Measurements from ENCODE around the gene LCLAT1. TPM values are rescaled to one million over a fixed set of nuclear protein-coding genes. Genes with fewer than 3 reads are reported as not detected.
"Not testable (repeated sequence)": the region's sequence is repeated elsewhere in the genome, so short reads cannot be mapped to it uniquely, and the experiment has no call there.

Gene LCLAT1
- total RNA-seq, 2 donors from 2014 or later = 18.8 to 28.2 TPM

DNA sequence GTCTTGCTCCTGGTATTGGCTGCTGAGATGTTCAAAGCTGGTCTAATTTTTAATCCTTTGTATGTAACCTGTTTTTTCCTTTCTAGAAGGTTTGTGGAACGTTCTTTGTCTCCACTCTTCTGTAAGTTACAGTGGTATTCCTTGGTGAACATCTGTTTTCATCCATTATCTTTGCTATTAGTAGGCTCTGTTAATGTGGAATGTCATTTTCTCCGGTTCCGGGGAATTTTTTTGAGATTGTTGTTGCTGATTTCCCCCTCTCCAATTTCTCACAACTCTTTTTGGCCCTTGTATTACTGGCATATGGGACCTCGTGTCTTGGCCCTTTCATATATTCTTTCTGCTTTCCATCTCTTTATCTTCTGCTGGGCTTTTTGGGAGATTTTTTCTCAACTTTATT is 63.4 kb downstream of the LCLAT1 start:
- TF ChIP-seq POLR2A (IDR thresholded peaks at IDR 0.05) (no peak), POLR2AphosphoS5 (IDR thresholded peaks at IDR 0.05) (no peak)
- TF ChIP-seq, protein P1, sequence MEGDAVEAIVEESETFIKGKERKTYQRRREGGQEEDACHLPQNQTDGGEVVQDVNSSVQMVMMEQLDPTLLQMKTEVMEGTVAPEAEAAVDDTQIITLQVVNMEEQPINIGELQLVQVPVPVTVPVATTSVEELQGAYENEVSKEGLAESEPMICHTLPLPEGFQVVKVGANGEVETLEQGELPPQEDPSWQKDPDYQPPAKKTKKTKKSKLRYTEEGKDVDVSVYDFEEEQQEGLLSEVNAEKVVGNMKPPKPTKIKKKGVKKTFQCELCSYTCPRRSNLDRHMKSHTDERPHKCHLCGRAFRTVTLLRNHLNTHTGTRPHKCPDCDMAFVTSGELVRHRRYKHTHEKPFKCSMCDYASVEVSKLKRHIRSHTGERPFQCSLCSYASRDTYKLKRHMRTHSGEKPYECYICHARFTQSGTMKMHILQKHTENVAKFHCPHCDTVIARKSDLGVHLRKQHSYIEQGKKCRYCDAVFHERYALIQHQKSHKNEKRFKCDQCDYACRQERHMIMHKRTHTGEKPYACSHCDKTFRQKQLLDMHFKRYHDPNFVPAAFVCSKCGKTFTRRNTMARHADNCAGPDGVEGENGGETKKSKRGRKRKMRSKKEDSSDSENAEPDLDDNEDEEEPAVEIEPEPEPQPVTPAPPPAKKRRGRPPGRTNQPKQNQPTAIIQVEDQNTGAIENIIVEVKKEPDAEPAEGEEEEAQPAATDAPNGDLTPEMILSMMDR (IDR thresholded peaks at IDR 0.05) = no peak
- no peak for DNase-seq (ENCODE audit: low spot score)
- peak overlapping the region in 1 of 2 donors; percentile 37 for H3K27ac ChIP-seq
- H3K27me3 ChIP-seq (replicated peaks; ENCODE audit: insufficient read depth) = no peaks in the 10 kb centered on the region
- no peaks in the 10 kb centered on the region for H3K9me3 ChIP-seq
- H3K4me3 ChIP-seq = no peak overlapping the region
- intact Hi-C loops (cut with DNase I) = no loop called here
- 51% methylated on average over 4 of the region's 4 CpGs for WGBS
- H3K4me1 ChIP-seq (replicated peaks) = peaks cover 6% of the 10 kb centered on the region
- H3K36me3 ChIP-seq = no peaks in the 10 kb centered on the region

DNA sequence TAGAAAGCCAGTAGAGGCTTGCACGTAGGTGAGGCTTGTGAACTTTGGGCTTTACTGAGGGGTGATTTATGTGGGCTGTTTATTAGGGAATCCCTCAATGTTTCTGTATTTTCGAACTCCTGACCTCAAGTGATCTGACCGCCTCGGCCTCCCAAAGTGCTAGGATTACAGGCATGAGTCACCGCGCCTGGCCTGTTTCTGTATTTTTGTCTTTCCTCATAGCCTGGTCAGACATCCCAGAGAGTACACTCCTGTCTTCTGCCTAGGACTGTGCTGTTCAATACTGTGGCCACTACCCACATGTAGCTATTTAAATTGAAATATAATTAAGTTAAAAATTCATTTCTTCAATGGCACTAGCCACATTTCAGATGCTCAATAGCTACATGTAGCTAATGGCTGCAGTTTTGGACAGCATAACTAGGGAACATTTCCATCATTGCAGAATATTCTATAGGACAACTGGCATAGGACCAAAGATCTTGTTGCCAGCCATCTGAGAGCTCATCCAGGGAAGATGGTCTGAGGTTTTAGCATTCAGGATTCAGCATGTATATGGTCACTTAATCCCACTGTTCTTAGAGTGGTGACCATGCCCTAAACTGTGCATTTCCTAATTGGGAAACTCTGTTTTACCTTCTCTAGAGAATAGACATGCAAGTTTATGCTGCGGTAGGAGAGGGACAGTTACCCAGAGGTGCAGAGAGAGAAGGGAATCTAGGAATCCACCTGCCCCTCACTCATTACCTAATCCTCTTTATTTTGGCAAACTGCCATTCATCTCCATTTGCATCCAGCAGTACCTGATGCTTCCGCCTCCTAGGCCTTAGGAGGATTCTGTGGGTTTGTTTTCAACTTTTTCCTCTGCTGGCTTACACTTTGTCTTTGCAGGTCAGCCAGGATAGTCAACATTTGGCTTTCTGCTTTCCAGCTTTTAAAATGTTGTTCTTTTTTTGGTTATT is 64.4 kb downstream of the LCLAT1 start:
- H3K4me1 ChIP-seq (replicated peaks) = peaks cover 6% of the 10 kb centered on the region

DNA sequence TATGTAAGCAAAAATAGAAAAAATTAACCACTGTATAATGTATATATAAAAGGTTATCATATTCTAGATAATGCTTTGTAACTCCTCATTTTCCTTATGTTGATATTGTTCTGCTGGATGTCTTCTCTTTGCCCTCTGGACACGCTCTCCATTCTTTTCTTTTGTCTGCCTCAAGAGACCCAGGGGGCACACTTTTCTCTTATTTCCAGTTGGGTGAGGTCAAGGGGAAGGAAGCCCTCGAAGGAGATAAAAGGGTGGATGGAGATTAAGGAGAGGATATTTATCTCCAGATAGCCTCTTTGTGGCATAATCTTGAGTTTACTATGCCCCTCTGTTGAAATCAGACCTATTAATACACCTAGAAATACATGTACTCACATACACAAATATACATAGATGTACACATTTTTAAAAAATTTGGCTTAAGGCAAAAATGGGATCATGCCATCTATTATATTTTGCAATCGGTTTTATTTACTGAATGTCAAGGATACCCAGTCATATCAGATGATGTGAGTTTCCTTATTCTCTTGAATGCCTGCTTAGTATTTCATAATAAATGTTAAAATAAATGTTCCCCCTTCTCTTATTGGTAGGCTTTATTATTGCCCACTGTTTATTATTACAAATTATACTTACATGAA is 65.3 kb downstream of the LCLAT1 start:
- no peak for DNase-seq (ENCODE audit: low spot score)
- Histone ChIP-seq H3K36me3 (no peaks in the 10 kb centered on the region), H3K4me3 (no peak overlapping the region), H3K27ac (no peak overlapping the region), H3K4me1 (replicated peaks) (peaks cover 6% of the 10 kb centered on the region), H3K27me3 (replicated peaks; ENCODE audit: insufficient read depth) (no peaks in the 10 kb centered on the region), H3K9me3 (no peaks in the 10 kb centered on the region)
- intact Hi-C loops (cut with DNase I) = no loop called here
- TF ChIP-seq POLR2AphosphoS5 (IDR thresholded peaks at IDR 0.05) (no peak), POLR2A (IDR thresholded peaks at IDR 0.05) (no peak)
- TF ChIP-seq, protein P1 (IDR thresholded peaks at IDR 0.05) = no peak
- 74% methylated on average over 3 of the region's 3 CpGs for WGBS

More for the DNA sequence above, 64.4 kb downstream of the LCLAT1 start:
- Histone ChIP-seq H3K36me3 (no peaks in the 10 kb centered on the region), H3K4me3 (no peak overlapping the region), H3K27ac (peak overlapping the region in 1 of 2 donors; percentile 37), H3K27me3 (replicated peaks; ENCODE audit: insufficient read depth) (no peaks in the 10 kb centered on the region), H3K9me3 (no peaks in the 10 kb centered on the region)
- intact Hi-C loops (cut with DNase I) = no loop called here
- peak; percentile 54 for TF ChIP-seq POLR2AphosphoS5 (IDR thresholded peaks at IDR 0.05)
- TF ChIP-seq, protein P1 (IDR thresholded peaks at IDR 0.05) = no peak
- DNase-seq (ENCODE audit: low spot score) = peak; percentile 16
- WGBS = 28% methylated on average over 8 of the region's 8 CpGs

DNA sequence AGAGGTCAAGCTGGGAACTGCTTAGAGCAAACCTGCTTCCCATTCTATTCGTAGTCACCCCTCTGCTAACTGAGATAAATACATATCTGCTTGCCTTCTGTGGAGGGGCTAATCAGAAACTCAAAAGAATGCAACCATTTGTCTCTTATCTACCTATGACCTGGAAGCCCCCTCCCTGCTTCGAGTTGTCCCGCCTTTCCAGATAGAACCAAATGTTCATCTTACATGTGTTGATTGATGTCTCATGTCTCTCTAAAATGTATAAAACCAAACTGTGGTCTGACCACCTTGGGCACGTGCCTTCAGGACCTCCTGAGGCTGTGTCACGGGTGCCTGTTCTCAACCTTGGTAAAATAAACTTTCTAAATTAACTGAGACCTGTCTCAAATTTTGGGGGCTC is 66.6 kb downstream of the LCLAT1 start:
- WGBS = 77% methylated on average over 5 of the region's 5 CpGs
- H3K9me3 ChIP-seq; H3K27ac ChIP-seq; intact Hi-C loops (cut with DNase I); H3K4me1 ChIP-seq (replicated peaks); H3K27me3 ChIP-seq (replicated peaks; ENCODE audit: insufficient read depth); DNase-seq (ENCODE audit: low spot score); H3K4me3 ChIP-seq; H3K36me3 ChIP-seq: not testable (repeated sequence)

DNA sequence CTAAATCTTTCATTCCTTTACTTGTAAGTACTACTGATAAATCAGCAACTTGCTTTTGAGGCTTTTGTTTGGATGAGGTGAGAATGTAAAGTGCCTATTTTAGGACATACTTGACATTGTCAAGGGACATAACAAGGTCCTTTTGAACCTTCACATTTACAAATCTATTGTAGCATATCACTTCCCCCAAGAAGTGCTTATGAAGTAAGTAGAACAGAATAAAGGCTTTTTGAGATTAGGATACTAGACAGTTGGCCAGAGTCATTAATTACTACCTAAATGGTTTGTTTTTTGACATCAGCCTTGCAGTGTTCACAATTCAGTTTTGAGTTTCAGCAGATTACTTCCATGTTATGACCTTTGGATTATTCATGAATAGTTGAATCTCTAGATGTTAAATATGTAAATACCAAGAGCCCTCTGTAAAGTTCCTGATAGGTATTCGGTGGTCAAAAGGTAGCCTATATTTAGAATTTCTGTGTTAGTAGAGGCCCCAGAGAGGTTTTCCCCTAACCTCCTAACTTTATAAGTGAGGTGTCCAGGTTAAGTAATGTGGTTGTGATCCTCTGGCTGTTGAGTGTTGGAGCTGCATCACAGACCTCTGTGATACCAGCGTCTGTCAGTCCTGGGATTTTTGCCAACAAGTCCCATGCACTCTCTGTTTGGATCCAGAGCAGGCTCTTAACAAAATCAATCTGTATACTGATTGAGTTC is 67.2 kb downstream of the LCLAT1 start:
- TF ChIP-seq POLR2A (IDR thresholded peaks at IDR 0.05) = no peak
- TF ChIP-seq, protein P1 (IDR thresholded peaks at IDR 0.05) = no peak
- TF ChIP-seq POLR2AphosphoS5 (IDR thresholded peaks at IDR 0.05) = no peak
- 49% methylated on average over 2 of the region's 2 CpGs for WGBS
- DNase-seq (ENCODE audit: low spot score) = no peak
- Histone ChIP-seq H3K27me3 (replicated peaks; ENCODE audit: insufficient read depth) (no peaks in the 10 kb centered on the region), H3K36me3 (no peaks in the 10 kb centered on the region), H3K9me3 (no peaks in the 10 kb centered on the region), H3K4me1 (replicated peaks) (peaks cover 6% of the 10 kb centered on the region), H3K4me3 (no peak overlapping the region), H3K27ac (no peak overlapping the region)
- intact Hi-C loops (cut with DNase I) = no loop called here

All from prostate gland (tissue), 2 donors.